HepG2 (cell line): ENCODE results near the gene IQCC. TPM values are rescaled to one million over a fixed set of nuclear protein-coding genes. Genes with fewer than 3 reads are reported as not detected.

ENCODE experiments used
- ARID4A ChIP-seq: sonication (generic); formaldehyde crosslinking; IDR thresholded peaks from 2 replicates; pipeline ENCODE4 v1.5.0; 2020; ENCODE audit warnings: mild to moderate bottlenecking, missing genetic modification reagents, borderline replicate concordance
- CHCHD3 ChIP-seq: sonication (generic); formaldehyde crosslinking; IDR thresholded peaks from 2 replicates; pipeline ENCODE4 v1.8.0; 2022; ENCODE audit warnings: mild to moderate bottlenecking, missing genetic modification reagents, moderate library complexity
- DMAP1 ChIP-seq: IDR thresholded peaks from 2 replicates; pipeline ENCODE4 v1.6.1; 2016
- GZF1 ChIP-seq: sonication (generic); formaldehyde crosslinking; IDR thresholded peaks from 2 replicates; pipeline ENCODE4 v1.5.1; 2020; ENCODE audit warnings: mild to moderate bottlenecking, missing genetic modification reagents
- MAF1 ChIP-seq: sonication (generic); formaldehyde crosslinking; IDR thresholded peaks from 2 replicates; pipeline ENCODE4 v1.5.0; 2020; ENCODE audit warnings: missing genetic modification reagents, borderline replicate concordance
- MZF1 ChIP-seq: sonication (generic); formaldehyde crosslinking; IDR thresholded peaks from 2 replicates; pipeline ENCODE4 v1.8.1; 2023; ENCODE audit warnings: mild to moderate bottlenecking, missing genetic modification reagents, borderline replicate concordance
- NFRKB ChIP-seq: fragments of 450-650 bp; IDR thresholded peaks from 2 replicates; pipeline ENCODE4 v1.6.1; 2017
- PHF8 ChIP-seq: sonication (generic); formaldehyde crosslinking; IDR thresholded peaks from 2 replicates; pipeline ENCODE4 v1.5.0; 2020; ENCODE audit warnings: missing genetic modification reagents
- RFXANK ChIP-seq: IDR thresholded peaks from 2 replicates; pipeline ENCODE4 v1.6.1; 2016
- RNF2 ChIP-seq: fragments of 450-650 bp; conservative IDR thresholded peaks from 2 replicates; pipeline ENCODE4 v1.6.1; 2016; ENCODE audit warnings: low read depth
- TEAD2 ChIP-seq: sonication (generic); formaldehyde crosslinking; IDR thresholded peaks from 2 replicates; pipeline ENCODE4 v1.9.0; 2021; ENCODE audit warnings: missing genetic modification reagents
- TFDP1 ChIP-seq: IDR thresholded peaks from 2 replicates; pipeline ENCODE4 v1.6.1; 2016; ENCODE audit warnings: missing compliant biosample characterization, missing genetic modification reagents, borderline replicate concordance
- ZNF337 ChIP-seq: sonication (generic); formaldehyde crosslinking; IDR thresholded peaks from 2 replicates; pipeline ENCODE4 v1.5.1; 2020; ENCODE audit warnings: missing genetic modification reagents, low read depth, mild to moderate bottlenecking, borderline replicate concordance
- ZNF510 ChIP-seq: sonication (generic); formaldehyde crosslinking; IDR thresholded peaks from 2 replicates; pipeline ENCODE4 v1.4.0; 2020; ENCODE audit warnings: low read depth, mild to moderate bottlenecking, missing genetic modification reagents
- ZNF569 ChIP-seq: sonication (generic); formaldehyde crosslinking; IDR thresholded peaks from 2 replicates; pipeline ENCODE4 v1.5.0; 2020; ENCODE audit warnings: mild to moderate bottlenecking, missing genetic modification reagents, moderate library complexity, borderline replicate concordance
- ZNF614 ChIP-seq: IDR thresholded peaks from 2 replicates; pipeline ENCODE4 v1.6.1; 2018; ENCODE audit warnings: missing biosample characterization, missing genetic modification reagents, inconsistent platforms, borderline replicate concordance
- ZNF672 ChIP-seq: sonication (generic); formaldehyde crosslinking; IDR thresholded peaks from 2 replicates; pipeline ENCODE4 v1.8.1; 2022; ENCODE audit warnings: missing genetic modification reagents
- ZNF724P ChIP-seq: sonication (generic); formaldehyde crosslinking; IDR thresholded peaks from 2 replicates; pipeline ENCODE4 v1.8.0; 2022; ENCODE audit warnings: missing genetic modification reagents, borderline replicate concordance
- ZNF766 ChIP-seq: sonication (generic); formaldehyde crosslinking; IDR thresholded peaks from 2 replicates; pipeline ENCODE4 v1.5.0; 2020; ENCODE audit warnings: missing genetic modification reagents, borderline replicate concordance
- ZUFSP ChIP-seq: sonication (generic); formaldehyde crosslinking; IDR thresholded peaks from 2 replicates; pipeline ENCODE4 v1.9.0; 2021; ENCODE audit warnings: missing genetic modification reagents, mild to moderate bottlenecking, borderline replicate concordance
- polyA plus RNA-seq, 8 experiments: library from polyadenylated mRNA; depleted of rRNA in 3 of 8; stranded (reverse) in 7 of 8; unstranded in 1 of 8; fragments of >200 nt; fragmentation: Illumina TruSeq in 4 of 8; extraction: Trizol in 4 of 8; gene quantifications; 2 replicates each; pipeline versions ENCODE4 v1.2.1 to v1.2.3, GENCODE V29; 2011 to 2016; ENCODE audit warnings: low read depth in 4 of 8, missing spikeins in 1 of 8, mixed read lengths in 1 of 8; ENCODE audit not compliant: insufficient read depth in 1 of 8
- total RNA-seq, 5 experiments: library from RNA; depleted of rRNA; stranded (reverse); fragments of >200 nt; fragmentation: Illumina TruSeq; extraction: Trizol; gene quantifications; 2 replicates each; pipeline ENCODE4 v1.2.3, GENCODE V29; 2016; ENCODE audit warnings: low read depth in 1 of 5
- TF ChIP-seq, protein P1 (sequence below): sonication (generic); formaldehyde crosslinking; IDR thresholded peaks from 2 replicates; pipeline ENCODE4 v1.8.0; 2022; ENCODE audit warnings: missing genetic modification reagents, mild to moderate bottlenecking, moderate library complexity, borderline replicate concordance

Gene IQCC
- total and polyA plus RNA-seq, 2 of the 13 experiments (the other 11 are each of a cell fraction or from before 2014, with no cell fraction given) = 1.7 to 3.0 TPM

DNA sequence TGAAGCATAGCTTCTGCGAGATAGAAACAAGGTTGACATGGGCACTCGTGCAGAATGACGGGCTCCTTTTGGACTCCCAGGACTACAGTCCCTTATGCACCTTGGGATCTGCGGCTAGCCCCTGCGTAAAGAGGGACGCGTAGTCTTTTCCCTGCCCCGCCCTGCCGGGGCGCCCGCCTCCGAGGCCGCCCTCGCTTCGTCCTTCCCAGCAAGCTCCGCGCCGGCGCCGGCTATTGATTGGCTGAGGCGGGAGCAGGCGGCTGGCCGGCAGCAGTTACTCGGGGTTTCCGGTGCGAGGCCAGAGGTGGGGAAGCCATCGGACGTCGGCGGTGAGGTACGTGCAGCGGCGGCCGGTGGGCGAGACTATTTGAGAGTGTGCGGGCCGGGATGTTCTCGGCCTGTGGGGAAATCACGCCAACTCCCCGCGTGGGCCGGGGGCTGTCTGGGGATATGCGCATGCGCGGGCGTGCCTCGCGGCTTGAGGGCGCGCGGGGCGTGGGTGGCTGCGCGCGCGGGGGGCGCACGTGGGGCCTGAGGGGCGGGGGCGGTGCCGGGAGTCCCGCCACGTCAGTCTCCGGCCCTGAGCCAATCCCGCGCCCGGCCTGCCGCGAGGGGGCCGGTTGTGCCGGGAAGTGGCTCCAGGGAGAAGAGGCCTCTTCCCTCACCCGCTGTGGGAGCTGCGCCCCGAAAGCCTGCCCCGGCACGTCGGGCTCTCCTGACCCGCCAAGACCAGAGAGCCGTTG lies 25.9 kb upstream of the IQCC start, which contains the start of gene TXLNA (continued):
- no peak for TF ChIP-seq CHCHD3 (CRISPR knock-in tag)
- peak; percentile 64; the same call in 1 of the 2 replicates for TF ChIP-seq ZNF724P (CRISPR knock-in tag)
- TF ChIP-seq RFXANK (CRISPR knock-in tag) = no peak
- TF ChIP-seq MAF1 (CRISPR knock-in tag) = no peak; the same call in 1 of the 2 replicates
- peak; percentile 88 for TF ChIP-seq DMAP1
- no peak for TF ChIP-seq MZF1 (CRISPR knock-in tag)
- TF ChIP-seq ZNF672 (CRISPR knock-in tag) = peak; percentile 83; the same call in 1 of the 2 replicates
- TF ChIP-seq RNF2 = peak; percentile 99
- 0 out of 2 replicates have a peak, but pooled peaks have one; percentile 28 for TF ChIP-seq ZNF614 (CRISPR knock-in tag)
- TF ChIP-seq TFDP1 (CRISPR knock-in tag) = peak; percentile 92
- TF ChIP-seq, protein P1, sequence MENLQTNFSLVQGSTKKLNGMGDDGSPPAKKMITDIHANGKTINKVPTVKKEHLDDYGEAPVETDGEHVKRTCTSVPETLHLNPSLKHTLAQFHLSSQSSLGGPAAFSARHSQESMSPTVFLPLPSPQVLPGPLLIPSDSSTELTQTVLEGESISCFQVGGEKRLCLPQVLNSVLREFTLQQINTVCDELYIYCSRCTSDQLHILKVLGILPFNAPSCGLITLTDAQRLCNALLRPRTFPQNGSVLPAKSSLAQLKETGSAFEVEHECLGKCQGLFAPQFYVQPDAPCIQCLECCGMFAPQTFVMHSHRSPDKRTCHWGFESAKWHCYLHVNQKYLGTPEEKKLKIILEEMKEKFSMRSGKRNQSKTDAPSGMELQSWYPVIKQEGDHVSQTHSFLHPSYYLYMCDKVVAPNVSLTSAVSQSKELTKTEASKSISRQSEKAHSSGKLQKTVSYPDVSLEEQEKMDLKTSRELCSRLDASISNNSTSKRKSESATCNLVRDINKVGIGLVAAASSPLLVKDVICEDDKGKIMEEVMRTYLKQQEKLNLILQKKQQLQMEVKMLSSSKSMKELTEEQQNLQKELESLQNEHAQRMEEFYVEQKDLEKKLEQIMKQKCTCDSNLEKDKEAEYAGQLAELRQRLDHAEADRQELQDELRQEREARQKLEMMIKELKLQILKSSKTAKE = peak; percentile 77; the same call in 1 of the 2 replicates
- TF ChIP-seq GZF1 = peak; percentile 50; the same call in 1 of the 2 replicates
- TF ChIP-seq TEAD2 (CRISPR knock-in tag) = no peak; the same call in 1 of the 2 replicates
- TF ChIP-seq PHF8 (CRISPR knock-in tag) = peak; percentile 82
- peak; percentile 85 for TF ChIP-seq ZNF766
- no peak for TF ChIP-seq ZNF569 (CRISPR knock-in tag)
- TF ChIP-seq ZUFSP (CRISPR knock-in tag) = no peak
- TF ChIP-seq ZNF337 (CRISPR knock-in tag) = peak; percentile 7; the same call in 1 of the 2 replicates
- 0 out of 2 replicates have a peak, but pooled peaks have one; percentile 84 for TF ChIP-seq ZNF510 (CRISPR knock-in tag)
- peak; percentile 93 for TF ChIP-seq ARID4A
- no peak for TF ChIP-seq NFRKB
